Stimulated activated CD8-positive, alpha-beta memory T cell treated with anti-CD3 and anti-CD28 coated beads, Interleukin-7, amount 100 ng/mL, for 48 hours (primary cell): ENCODE results near the gene ELFN1.

Experiments
- DNase-seq, 2 donors: peaks; one replicate each; pipeline ENCODE4 v3.0.0-alpha.2; 2020; ENCODE audit warnings: low read depth in 1 of 2; ENCODE audit errors: extremely low read depth in 1 of 2

The ELFN1 gene

GRCh38 chr7:1693419-1693990, 23.4 kb downstream of the ELFN1 start:
- DNase-seq, result no peak

GRCh38 chr7:1693991-1694524, 24.0 kb downstream of the ELFN1 start:
- no peak for DNase-seq

- DNase-seq, result no peak
These were observed 24.8 kb downstream of the ELFN1 start for GRCh38 chr7:1694611-1695511.

- DNase-seq, result no peak
These were observed 25.9 kb downstream of the ELFN1 start for GRCh38 chr7:1695800-1696454.

- DNase-seq, result no peak
These were observed 26.8 kb downstream of the ELFN1 start for GRCh38 chr7:1696671-1697498.

GRCh38 chr7:1697499-1698125, 27.5 kb downstream of the ELFN1 start:
- no peak for DNase-seq

- DNase-seq, result no peak
These were observed 28.1 kb downstream of the ELFN1 start for GRCh38 chr7:1698201-1698600.

GRCh38 chr7:1698951-1699350, 28.9 kb downstream of the ELFN1 start:
- DNase-seq, result no peak

- no peak for DNase-seq
These were observed 30.0 kb downstream of the ELFN1 start for GRCh38 chr7:1700086-1700485.

GRCh38 chr7:1700536-1701333, 30.7 kb downstream of the ELFN1 start:
- no peak for DNase-seq

- no peak for DNase-seq
These were observed 32.6 kb downstream of the ELFN1 start for GRCh38 chr7:1702652-1703051.

GRCh38 chr7:1703441-1703840, 33.4 kb downstream of the ELFN1 start:
- no peak for DNase-seq

GRCh38 chr7:1703871-1704810, 34.1 kb downstream of the ELFN1 start:
- no peak for DNase-seq

- no peak for DNase-seq
These were observed 35.0 kb downstream of the ELFN1 start for GRCh38 chr7:1704811-1705738.

- no peak for DNase-seq
These were observed 35.8 kb downstream of the ELFN1 start for GRCh38 chr7:1705856-1706255.

- no peak for DNase-seq
These were observed 36.3 kb downstream of the ELFN1 start for GRCh38 chr7:1706381-1706720.
